MM.1S (cell line): ENCODE data around the gene BOD1L2.

Experiments used
- DNase-seq: peaks from one replicate; pipeline ENCODE4 v3.0.0-alpha.2; 2015
- H2AFZ ChIP-seq: fragments of 300-600 bp; sonication (generic); 2 replicates; pipeline ENCODE4 v1.6.0; 2016; ENCODE audit warnings: antibody characterized with exemption, low read length
- H3F3A ChIP-seq: fragments of 300-600 bp; sonication (generic); 2 replicates; pipeline ENCODE4 v1.6.1; 2016; ENCODE audit warnings: mild to moderate bottlenecking, antibody characterized with exemption, low read length, moderate library complexity, mixed read lengths; ENCODE audit not compliant: insufficient read depth
- H3K27ac ChIP-seq: fragments of 300-600 bp; sonication (generic); 2 replicates; pipeline ENCODE4 v1.5.1; 2016; ENCODE audit warnings: mild to moderate bottlenecking, low read length
- H3K27me3 ChIP-seq: fragments of 300-600 bp; sonication (generic); replicated peaks from 2 replicates; pipeline ENCODE4 v1.6.0; 2016; ENCODE audit warnings: low read length; ENCODE audit not compliant: insufficient read depth
- H3K36me3 ChIP-seq: fragments of 300-600 bp; sonication (generic); replicated peaks from 2 replicates; pipeline ENCODE4 v1.6.1; 2016; ENCODE audit warnings: mild to moderate bottlenecking, low read length, mixed read lengths; ENCODE audit not compliant: insufficient read depth
- H3K4me1 ChIP-seq: fragments of 300-600 bp; sonication (generic); 2 replicates; pipeline ENCODE4 v1.6.1; 2016; ENCODE audit warnings: low read length, mixed read lengths
- H3K4me2 ChIP-seq: fragments of 300-600 bp; sonication (generic); 2 replicates; pipeline ENCODE4 v1.6.0; 2016; ENCODE audit warnings: low read depth, low read length
- H3K4me3 ChIP-seq: fragments of 300-600 bp; sonication (generic); 2 replicates; pipeline ENCODE4 v1.5.1; 2016; ENCODE audit warnings: low read length, mixed read lengths
- H3K79me2 ChIP-seq: fragments of 300-600 bp; sonication (generic); 2 replicates; pipeline ENCODE4 v1.6.1; 2016; ENCODE audit warnings: mixed run types, low read length, mixed read lengths
- H3K9ac ChIP-seq: fragments of 300-600 bp; sonication (generic); 2 replicates; pipeline ENCODE4 v1.6.1; 2016; ENCODE audit warnings: low read length, mixed read lengths
- H3K9me2 ChIP-seq: fragments of 300-600 bp; sonication (generic); replicated peaks from 2 replicates; pipeline ENCODE4 v1.6.1; 2016; ENCODE audit warnings: mild to moderate bottlenecking, low read length, mixed read lengths; ENCODE audit not compliant: insufficient read depth
- H3K9me3 ChIP-seq: fragments of 300-600 bp; sonication (generic); replicated peaks from 2 replicates; pipeline ENCODE4 v1.6.1; 2016; ENCODE audit warnings: mild to moderate bottlenecking, low read length, mixed read lengths; ENCODE audit not compliant: insufficient read depth
- H4K20me1 ChIP-seq: fragments of 300-600 bp; sonication (generic); 2 replicates; pipeline ENCODE4 v1.6.1; 2016; ENCODE audit warnings: mild to moderate bottlenecking, low read length, moderate library complexity, mixed read lengths; ENCODE audit not compliant: insufficient read depth
- CTCF ChIP-seq: fragments of 300-600 bp; sonication (generic); IDR thresholded peaks from 2 replicates; pipeline ENCODE4 v1.5.1; 2016; ENCODE audit warnings: antibody characterized with exemption, low read length, mixed read lengths
- EZH2 ChIP-seq: fragments of 300-600 bp; sonication (generic); optimal IDR thresholded peaks from 2 replicates; pipeline ENCODE3; 2017; ENCODE audit warnings: low read depth, mild to moderate bottlenecking, antibody characterized with exemption, low read length, mixed read lengths
- EZH2phosphoT487 ChIP-seq: fragments of 300-600 bp; sonication (generic); IDR thresholded peaks from 2 replicates; pipeline ENCODE4 v1.6.1; 2018; ENCODE audit warnings: antibody characterized with exemption, low read length

BOD1L2 gene

GRCh38 chr18:57188851-57189557, 42.1 kb downstream of the BOD1L2 start:
- Histone ChIP-seq H2AFZ (no peak overlapping the region), H3K79me2 (no peaks in the 10 kb centered on the region), H3K27me3 (no peaks in the 10 kb centered on the region), H3K9ac (no peak overlapping the region), H3K36me3 (no peaks in the 10 kb centered on the region), H4K20me1 (no peaks in the 10 kb centered on the region), H3K4me2 (no peak overlapping the region), H3K4me1 (no peaks in the 10 kb centered on the region), H3K4me3 (no peak overlapping the region), H3K9me2 (no peaks in the 10 kb centered on the region), H3K27ac (no peak overlapping the region), H3K9me3 (no peaks in the 10 kb centered on the region), H3F3A (no peaks in the 10 kb centered on the region)
- DNase-seq = no peak
- TF ChIP-seq EZH2phosphoT487 = no peak
- no peak for TF ChIP-seq CTCF
- TF ChIP-seq EZH2 = no peak

- no peaks in the 10 kb centered on the region for H4K20me1 ChIP-seq
- H3K4me1 ChIP-seq = no peaks in the 10 kb centered on the region
- no peak overlapping the region for H2AFZ ChIP-seq
- H3K9me3 ChIP-seq = no peaks in the 10 kb centered on the region
- no peaks in the 10 kb centered on the region for H3K9me2 ChIP-seq
- no peak overlapping the region for H3K4me3 ChIP-seq
- H3K36me3 ChIP-seq = no peaks in the 10 kb centered on the region
- no peak for DNase-seq
- no peaks in the 10 kb centered on the region for H3K79me2 ChIP-seq
- no peak overlapping the region for H3K9ac ChIP-seq
- H3K4me2 ChIP-seq = no peak overlapping the region
- H3F3A ChIP-seq = no peaks in the 10 kb centered on the region
- H3K27me3 ChIP-seq = no peaks in the 10 kb centered on the region
- TF ChIP-seq EZH2phosphoT487 = no peak
- no peak for TF ChIP-seq CTCF
- no peak for TF ChIP-seq EZH2
- H3K27ac ChIP-seq = no peak overlapping the region
Measured at GRCh38 chr18:57190026-57190425, 43.1 kb downstream of the BOD1L2 start.

- TF ChIP-seq EZH2 (no peak), CTCF (no peak)
- H3K4me3 ChIP-seq = no peak overlapping the region
- no peaks in the 10 kb centered on the region for H3F3A ChIP-seq
- H3K36me3 ChIP-seq = no peaks in the 10 kb centered on the region
- H3K27me3 ChIP-seq = no peaks in the 10 kb centered on the region
- no peak overlapping the region for H3K9ac ChIP-seq
- DNase-seq = no peak
- H3K79me2 ChIP-seq = no peaks in the 10 kb centered on the region
- no peak overlapping the region for H3K4me2 ChIP-seq
- H2AFZ ChIP-seq = no peak overlapping the region
- H4K20me1 ChIP-seq = no peaks in the 10 kb centered on the region
- no peak overlapping the region for H3K27ac ChIP-seq
- H3K4me1 ChIP-seq = no peaks in the 10 kb centered on the region
- H3K9me2 ChIP-seq = no peaks in the 10 kb centered on the region
- H3K9me3 ChIP-seq = no peaks in the 10 kb centered on the region
Measured at GRCh38 chr18:57194070-57194469, 47.2 kb downstream of the BOD1L2 start.
